Adrenal gland (tissue), 5 donors: ENCODE data around the gene NSMCE4A.

Source experiments
- CTCF ChIP-seq, 6 experiments: fragments of 450-650 bp in 4 of 6; fragments of 200-600 bp in 2 of 6; sonication (generic) in 1 of 6; IDR thresholded peaks; 1 replicate in 5 of 6; 2 replicates in 1 of 6; pipeline versions ENCODE4 v1.5.1 to v1.8.0; 2016 to 2021; ENCODE audit warnings: antibody characterized with exemption in 6 of 6, mild to moderate bottlenecking in 2 of 6, moderate library complexity in 1 of 6
- POLR2A ChIP-seq, 2 donors: fragments of 450-650 bp; IDR thresholded peaks; one replicate each; pipeline ENCODE4 v1.6.1; 2017; ENCODE audit warnings: antibody characterized with exemption in 2 of 2, mild to moderate bottlenecking in 2 of 2, moderate library complexity in 1 of 2
- donor health status: DM: no; HTN: no; CAD: no.

- peak in 2 of 6 experiments; percentile 19 to 37 for TF ChIP-seq CTCF (IDR thresholded peaks at IDR 0.05)
- no peak for TF ChIP-seq POLR2A (IDR thresholded peaks at IDR 0.05)
Measured at GRCh38 chr10:121975295-121976086, 474 bp upstream of the NSMCE4A start.
